BLaER1 (cell line): ENCODE results near the gene SYNPO2L.
"Not testable (repeated sequence)": the region's sequence is repeated elsewhere in the genome, so short reads cannot be mapped to it uniquely, and the experiment has no call there.

Experiments
- H3K27ac ChIP-seq: shearing (Covaris generic); formaldehyde crosslinking; 2 replicates; pipeline ENCODE4 v1.8.1; 2022
- H3K27me3 ChIP-seq: shearing (Covaris generic); formaldehyde crosslinking; 2 replicates; pipeline ENCODE4 v1.8.1; 2022
- H3K36me3 ChIP-seq: shearing (Covaris generic); formaldehyde crosslinking; 2 replicates; pipeline ENCODE4 v1.8.1; 2022
- H3K4me1 ChIP-seq: shearing (Covaris generic); formaldehyde crosslinking; 2 replicates; pipeline ENCODE4 v1.8.1; 2022
- H3K4me2 ChIP-seq: shearing (Covaris generic); formaldehyde crosslinking; 2 replicates; pipeline ENCODE4 v1.8.1; 2022
- H3K4me3 ChIP-seq: shearing (Covaris generic); formaldehyde crosslinking; 2 replicates; pipeline ENCODE4 v1.8.1; 2022
- H3K9ac ChIP-seq: shearing (Covaris generic); formaldehyde crosslinking; 2 replicates; pipeline ENCODE4 v1.8.1; 2022
- H3K9me3 ChIP-seq: shearing (Covaris generic); formaldehyde crosslinking; 2 replicates; pipeline ENCODE4 v1.8.1; 2022
- H4K20me1 ChIP-seq: shearing (Covaris generic); formaldehyde crosslinking; 2 replicates; pipeline ENCODE4 v1.8.1; 2022
- Cebpa-rat ChIP-seq: shearing (Covaris generic); IDR thresholded peaks from 2 replicates; pipeline ENCODE4 v1.8.1; 2022

The SYNPO2L gene, protein sequence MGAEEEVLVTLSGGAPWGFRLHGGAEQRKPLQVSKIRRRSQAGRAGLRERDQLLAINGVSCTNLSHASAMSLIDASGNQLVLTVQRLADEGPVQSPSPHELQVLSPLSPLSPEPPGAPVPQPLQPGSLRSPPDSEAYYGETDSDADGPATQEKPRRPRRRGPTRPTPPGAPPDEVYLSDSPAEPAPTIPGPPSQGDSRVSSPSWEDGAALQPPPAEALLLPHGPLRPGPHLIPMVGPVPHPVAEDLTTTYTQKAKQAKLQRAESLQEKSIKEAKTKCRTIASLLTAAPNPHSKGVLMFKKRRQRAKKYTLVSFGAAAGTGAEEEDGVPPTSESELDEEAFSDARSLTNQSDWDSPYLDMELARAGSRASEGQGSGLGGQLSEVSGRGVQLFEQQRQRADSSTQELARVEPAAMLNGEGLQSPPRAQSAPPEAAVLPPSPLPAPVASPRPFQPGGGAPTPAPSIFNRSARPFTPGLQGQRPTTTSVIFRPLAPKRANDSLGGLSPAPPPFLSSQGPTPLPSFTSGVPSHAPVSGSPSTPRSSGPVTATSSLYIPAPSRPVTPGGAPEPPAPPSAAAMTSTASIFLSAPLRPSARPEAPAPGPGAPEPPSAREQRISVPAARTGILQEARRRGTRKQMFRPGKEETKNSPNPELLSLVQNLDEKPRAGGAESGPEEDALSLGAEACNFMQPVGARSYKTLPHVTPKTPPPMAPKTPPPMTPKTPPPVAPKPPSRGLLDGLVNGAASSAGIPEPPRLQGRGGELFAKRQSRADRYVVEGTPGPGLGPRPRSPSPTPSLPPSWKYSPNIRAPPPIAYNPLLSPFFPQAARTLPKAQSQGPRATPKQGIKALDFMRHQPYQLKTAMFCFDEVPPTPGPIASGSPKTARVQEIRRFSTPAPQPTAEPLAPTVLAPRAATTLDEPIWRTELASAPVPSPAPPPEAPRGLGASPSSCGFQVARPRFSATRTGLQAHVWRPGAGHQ

DNA sequence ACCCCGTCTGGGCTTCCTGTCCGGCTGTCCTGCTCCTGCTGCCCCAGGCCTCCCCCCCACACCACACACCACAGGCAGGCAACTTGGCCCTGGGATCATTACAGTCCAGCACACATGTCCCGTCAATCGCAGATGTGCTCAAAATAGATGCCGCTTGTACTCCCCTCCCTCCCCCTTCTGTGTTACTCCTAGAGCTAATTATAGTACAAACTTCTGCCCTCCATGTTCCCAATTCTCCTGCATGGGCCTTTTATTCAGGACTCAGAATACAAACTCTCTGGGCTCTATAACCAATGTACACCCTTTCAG, at the start of gene SYNPO2L:
TSS of gene SYNPO2L (minus strand) at position 40 of the 309 bp plus-strand sequence. CDS start 107 bp downstream, outside the sequence.
- Histone ChIP-seq H3K9ac (peak within 1 kb of the TSS; percentile 21; the same call in 1 of the 2 replicates), H3K36me3 (no peaks in the 10 kb centered on the region), H3K9me3 (no peaks in the 10 kb centered on the region), H3K4me2 (peak within 1 kb of the TSS; percentile 93), H4K20me1 (no peaks in the 10 kb centered on the region), H3K4me1 (peaks cover 54% of the 10 kb centered on the region), H3K27ac (peak within 1 kb of the TSS; percentile 66), H3K4me3 (peak within 1 kb of the TSS; percentile 50; the same call in 1 of the 2 replicates), H3K27me3 (no peaks in the 10 kb centered on the region)
- TF ChIP-seq Cebpa-rat = no peak

GRCh38 chr10:73703924-73704323, 48.1 kb upstream of the SYNPO2L start:
- not testable (repeated sequence) for H3K9ac ChIP-seq, H3K4me3 ChIP-seq, H3K9me3 ChIP-seq, H3K36me3 ChIP-seq, H4K20me1 ChIP-seq, H3K4me2 ChIP-seq, H3K4me1 ChIP-seq, H3K27ac ChIP-seq, H3K27me3 ChIP-seq

DNA sequence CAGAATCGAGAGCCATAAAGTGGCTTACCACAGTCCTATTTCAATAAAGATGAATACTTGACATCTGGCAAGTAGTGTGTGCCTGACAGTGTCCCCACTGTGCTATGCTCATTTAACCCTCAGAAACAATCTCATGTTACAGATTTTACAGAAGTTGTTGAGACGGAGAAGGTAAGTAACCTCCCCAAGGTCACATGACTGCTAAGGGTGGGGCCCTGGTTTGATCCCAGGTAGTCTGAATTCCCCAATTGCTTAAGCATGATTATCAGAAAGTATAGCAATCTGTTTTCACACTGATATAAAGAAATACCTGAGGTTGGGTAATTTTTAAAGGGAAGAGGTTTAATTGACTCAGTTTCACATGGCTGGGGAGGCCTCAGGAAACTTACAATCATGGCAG, 43.0 kb upstream of the SYNPO2L start:
- H3K9ac ChIP-seq, H3K27me3 ChIP-seq, H3K36me3 ChIP-seq, H4K20me1 ChIP-seq, H3K4me2 ChIP-seq, H3K9me3 ChIP-seq, H3K27ac ChIP-seq, H3K4me1 ChIP-seq, H3K4me3 ChIP-seq: not testable (repeated sequence)

GRCh38 chr10:73697675-73698159, 41.9 kb upstream of the SYNPO2L start, which contains the start of gene AGAP5:
Gene AGAP5, minus strand, starts transcription at chr10:73698109. Its CDS starts 354 bp downstream, at chr10:73697755.
- not testable (repeated sequence) for H3K27me3 ChIP-seq, H3K9ac ChIP-seq, H3K4me1 ChIP-seq, H3K4me2 ChIP-seq, H3K36me3 ChIP-seq, H3K4me3 ChIP-seq, H4K20me1 ChIP-seq, H3K9me3 ChIP-seq, H3K27ac ChIP-seq

GRCh38 chr10:73695302-73695701, 39.5 kb upstream of the SYNPO2L start:
- not testable (repeated sequence) for H3K36me3 ChIP-seq, H3K9me3 ChIP-seq, H4K20me1 ChIP-seq, H3K4me2 ChIP-seq, H3K4me3 ChIP-seq, H3K27ac ChIP-seq, H3K9ac ChIP-seq, H3K4me1 ChIP-seq, H3K27me3 ChIP-seq

GRCh38 chr10:73690755-73691154, 34.9 kb upstream of the SYNPO2L start:
- not testable (repeated sequence) for H3K9me3 ChIP-seq, H3K4me3 ChIP-seq, H3K9ac ChIP-seq, H3K27me3 ChIP-seq, H3K27ac ChIP-seq, H3K36me3 ChIP-seq, H3K4me1 ChIP-seq, H3K4me2 ChIP-seq, H4K20me1 ChIP-seq

- H3K9me3 ChIP-seq, H3K9ac ChIP-seq, H3K36me3 ChIP-seq, H3K4me3 ChIP-seq, H3K4me2 ChIP-seq, H4K20me1 ChIP-seq, H3K27ac ChIP-seq, H3K4me1 ChIP-seq, H3K27me3 ChIP-seq: not testable (repeated sequence)
Observed at GRCh38 chr10:73689596-73689995, 33.8 kb upstream of the SYNPO2L start.

- not testable (repeated sequence) for H3K36me3 ChIP-seq, H3K4me1 ChIP-seq, H3K4me3 ChIP-seq, H3K9ac ChIP-seq, H3K27me3 ChIP-seq, H3K27ac ChIP-seq, H4K20me1 ChIP-seq, H3K9me3 ChIP-seq, H3K4me2 ChIP-seq
Observed at GRCh38 chr10:73687641-73688040, 31.8 kb upstream of the SYNPO2L start.

DNA sequence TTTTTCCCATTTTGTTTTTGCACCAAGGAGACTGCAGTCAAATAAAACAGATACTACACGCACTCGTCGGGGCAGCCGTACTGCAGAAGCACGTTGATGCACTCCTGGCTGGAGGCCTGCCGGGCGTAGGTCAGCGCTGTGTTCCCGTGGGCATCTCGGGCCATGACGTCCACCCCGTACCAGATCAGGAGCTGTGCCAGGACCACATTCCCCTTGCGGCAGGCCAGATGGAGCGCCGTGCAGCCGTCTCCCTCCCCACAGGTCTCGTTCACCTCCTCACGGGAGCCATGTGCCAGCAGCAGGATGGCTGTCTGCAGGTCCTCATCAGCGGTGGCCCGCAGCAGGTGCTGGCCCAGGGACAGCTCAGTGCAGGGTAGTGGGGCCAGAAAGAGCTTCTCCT, 18.7 kb upstream of the SYNPO2L start:
- not testable (repeated sequence) for H3K4me2 ChIP-seq, H3K9me3 ChIP-seq, H3K27me3 ChIP-seq, H4K20me1 ChIP-seq, H3K9ac ChIP-seq, H3K36me3 ChIP-seq, H3K4me3 ChIP-seq, H3K27ac ChIP-seq, H3K4me1 ChIP-seq

GRCh38 chr10:73668378-73668777, 12.5 kb upstream of the SYNPO2L start:
- H3K4me2 ChIP-seq, H3K9me3 ChIP-seq, H4K20me1 ChIP-seq, H3K27me3 ChIP-seq, H3K36me3 ChIP-seq, H3K9ac ChIP-seq, H3K27ac ChIP-seq, H3K4me3 ChIP-seq, H3K4me1 ChIP-seq: not testable (repeated sequence)

DNA sequence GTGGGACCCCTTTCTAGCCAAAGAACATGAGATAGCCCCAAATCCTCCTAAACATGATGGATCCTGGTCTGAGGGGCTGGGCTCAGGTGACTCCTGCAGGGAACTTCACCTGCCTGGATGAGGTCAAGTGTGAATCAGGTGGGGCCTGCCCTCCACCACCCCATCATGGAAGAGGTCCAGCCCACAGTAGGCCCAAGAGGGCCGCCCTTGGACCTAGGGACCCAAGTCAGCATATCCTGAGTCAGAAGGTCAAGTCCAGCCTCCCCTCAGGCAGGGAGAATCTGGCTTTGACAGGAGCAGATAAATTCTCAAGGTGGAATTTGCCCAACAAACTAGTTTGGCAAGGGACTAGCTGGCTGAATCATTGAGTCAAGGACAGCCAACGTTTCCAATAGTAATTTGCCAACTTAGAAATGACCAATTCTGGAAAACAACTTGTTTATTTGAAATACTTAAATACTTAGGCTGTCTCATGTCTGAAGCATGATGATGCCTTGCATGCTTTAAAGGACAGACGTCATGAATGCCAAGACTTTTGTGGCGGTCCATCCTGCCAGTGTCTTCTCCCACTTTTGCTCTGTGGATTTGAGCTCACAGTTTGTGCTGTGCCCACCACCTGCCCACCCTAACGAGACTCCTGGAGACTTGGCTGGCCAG, 10.5 kb upstream of the SYNPO2L start:
- not testable (repeated sequence) for H3K27ac ChIP-seq, H3K9ac ChIP-seq, H3K36me3 ChIP-seq, H3K27me3 ChIP-seq, H3K4me3 ChIP-seq, H3K9me3 ChIP-seq, H3K4me2 ChIP-seq, H4K20me1 ChIP-seq
- peaks cover 11% of the 10 kb centered on the region for H3K4me1 ChIP-seq

- not testable (repeated sequence) for H3K36me3 ChIP-seq, H3K9ac ChIP-seq, H3K4me2 ChIP-seq, H3K4me3 ChIP-seq, H3K27me3 ChIP-seq, H3K9me3 ChIP-seq, H3K27ac ChIP-seq, H4K20me1 ChIP-seq
- H3K4me1 ChIP-seq = peaks cover 17% of the 10 kb centered on the region
Observed at GRCh38 chr10:73665581-73665980, 9.8 kb upstream of the SYNPO2L start.

DNA sequence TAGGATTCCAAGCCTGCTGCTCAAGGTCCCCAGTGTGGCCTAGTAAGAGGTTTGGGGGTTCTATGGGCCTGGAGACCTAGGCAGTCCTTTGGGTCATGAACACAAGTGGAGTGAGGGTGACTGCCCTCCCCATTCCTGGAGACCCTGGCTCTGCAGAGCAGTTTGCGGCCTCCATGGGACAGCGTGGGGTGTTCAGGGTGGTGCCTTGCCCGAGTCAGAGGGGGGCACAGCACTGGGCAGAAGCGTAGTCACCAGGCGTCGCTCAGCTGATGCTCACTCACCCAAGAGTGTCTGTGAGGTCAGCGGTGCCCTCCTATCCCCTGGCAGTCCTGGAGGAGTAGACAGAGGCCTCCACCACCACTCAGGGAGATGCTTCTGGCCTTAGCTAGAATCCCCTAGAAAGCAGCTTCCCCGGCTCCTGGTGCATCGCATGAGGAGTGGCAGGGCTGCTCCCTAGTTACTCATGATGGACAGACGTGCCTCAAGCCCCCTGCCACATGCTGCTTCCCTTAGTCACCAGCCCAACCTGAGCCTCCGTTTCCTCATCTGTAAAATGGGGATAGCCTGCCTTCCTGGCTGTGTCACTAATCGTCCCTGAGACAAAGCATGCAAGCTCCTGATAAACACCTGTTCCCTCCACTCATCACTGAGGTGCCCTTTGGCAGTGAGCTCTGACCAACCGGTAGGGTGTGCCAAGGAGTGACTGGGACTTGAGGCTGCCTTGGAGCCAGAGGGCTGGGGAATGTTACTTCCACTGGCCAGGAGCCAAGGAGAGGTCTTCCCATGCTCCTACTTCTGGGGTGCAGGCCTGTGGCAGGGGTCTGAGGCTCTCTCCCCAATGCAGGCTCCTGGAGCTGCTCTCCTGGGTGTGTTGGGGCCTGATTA, 8.6 kb upstream of the SYNPO2L start:
- H3K36me3 ChIP-seq, H3K27me3 ChIP-seq, H3K4me3 ChIP-seq, H3K4me2 ChIP-seq, H4K20me1 ChIP-seq, H3K9ac ChIP-seq, H3K27ac ChIP-seq, H3K9me3 ChIP-seq: not testable (repeated sequence)
- peaks cover 21% of the 10 kb centered on the region for H3K4me1 ChIP-seq
